ENCODE results near the gene IL7R.

IL7R gene, protein sequence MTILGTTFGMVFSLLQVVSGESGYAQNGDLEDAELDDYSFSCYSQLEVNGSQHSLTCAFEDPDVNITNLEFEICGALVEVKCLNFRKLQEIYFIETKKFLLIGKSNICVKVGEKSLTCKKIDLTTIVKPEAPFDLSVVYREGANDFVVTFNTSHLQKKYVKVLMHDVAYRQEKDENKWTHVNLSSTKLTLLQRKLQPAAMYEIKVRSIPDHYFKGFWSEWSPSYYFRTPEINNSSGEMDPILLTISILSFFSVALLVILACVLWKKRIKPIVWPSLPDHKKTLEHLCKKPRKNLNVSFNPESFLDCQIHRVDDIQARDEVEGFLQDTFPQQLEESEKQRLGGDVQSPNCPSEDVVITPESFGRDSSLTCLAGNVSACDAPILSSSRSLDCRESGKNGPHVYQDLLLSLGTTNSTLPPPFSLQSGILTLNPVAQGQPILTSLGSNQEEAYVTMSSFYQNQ

DNA sequence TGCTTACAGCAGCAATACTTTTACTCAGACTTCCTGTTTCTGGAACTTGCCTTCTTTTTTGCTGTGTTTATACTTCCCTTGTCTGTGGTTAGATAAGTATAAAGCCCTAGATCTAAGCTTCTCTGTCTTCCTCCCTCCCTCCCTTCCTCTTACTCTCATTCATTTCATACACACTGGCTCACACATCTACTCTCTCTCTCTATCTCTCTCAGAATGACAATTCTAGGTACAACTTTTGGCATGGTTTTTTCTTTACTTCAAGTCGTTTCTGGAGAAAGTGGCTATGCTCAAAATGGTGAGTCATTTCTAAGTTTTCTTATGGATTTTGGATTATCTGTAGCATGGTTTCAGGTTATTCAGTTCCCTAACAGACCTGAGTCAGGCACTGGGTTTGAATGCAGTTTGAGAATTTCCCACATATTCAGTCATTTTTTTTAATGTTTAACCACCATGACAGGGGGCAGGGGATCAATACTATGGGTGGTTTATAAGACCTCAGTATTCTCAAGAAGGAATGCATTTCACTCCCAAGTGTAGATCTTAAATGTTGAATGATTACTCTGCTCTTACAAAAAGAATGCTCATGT, at the start of gene IL7R:
IL7R (plus strand) TSS at position 127 of the 587 bp plus-strand sequence; CDS start at position 214, 87 bp downstream.
- DNase-seq: peak in 1 of 2 donors; percentile 78

DNA sequence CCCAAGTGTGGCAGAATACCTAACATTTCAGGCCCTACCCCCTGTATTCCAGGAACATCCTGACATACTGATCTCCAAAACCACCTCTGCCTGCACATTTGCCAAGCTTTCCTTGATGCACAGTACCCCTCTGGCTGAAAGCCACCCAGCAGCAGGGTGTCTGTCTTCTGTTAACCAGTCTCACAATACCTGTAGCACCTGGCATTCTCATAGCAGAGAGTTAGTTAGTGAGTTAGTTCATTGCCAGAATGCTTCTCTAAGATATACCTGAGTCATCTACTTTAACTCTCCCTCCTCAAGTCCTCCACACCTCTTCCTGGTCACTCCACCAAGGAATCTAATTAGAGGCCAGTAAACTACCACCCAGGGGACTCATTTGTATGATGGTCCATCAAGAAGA, 46.1 kb upstream of the IL7R start:
- peak; percentile 25 to 38 for DNase-seq

DNA sequence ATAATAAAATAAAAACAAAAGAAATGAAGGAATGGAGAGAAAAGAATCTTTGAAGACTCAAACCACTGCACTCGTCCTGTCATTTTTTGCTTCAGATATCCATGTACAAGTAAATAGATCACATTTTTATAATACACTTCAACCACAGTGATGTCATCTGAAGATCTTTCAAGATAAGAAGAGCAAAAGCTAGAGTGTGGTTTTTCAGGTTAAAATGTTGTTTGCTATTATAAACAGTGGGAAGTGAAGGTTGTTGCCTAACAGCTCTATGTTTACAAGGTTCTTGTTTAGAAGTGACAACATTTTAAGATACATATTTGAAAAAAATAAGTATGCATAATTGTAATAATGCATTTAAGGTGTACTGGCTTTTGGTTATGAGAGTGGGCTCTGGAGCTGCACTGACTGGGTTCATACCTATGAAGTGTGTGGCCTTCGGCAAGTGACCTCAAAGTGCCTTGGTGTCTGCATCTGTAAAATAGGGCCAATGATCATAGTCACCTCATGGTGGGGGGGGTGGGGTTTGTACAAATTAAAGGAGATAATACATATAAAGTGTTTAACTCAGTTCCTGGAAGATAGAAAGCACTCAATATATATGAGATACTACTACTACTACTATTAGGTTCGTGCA, 45.5 kb upstream of the IL7R start:
- peak; percentile 32 to 83 for DNase-seq

DNA sequence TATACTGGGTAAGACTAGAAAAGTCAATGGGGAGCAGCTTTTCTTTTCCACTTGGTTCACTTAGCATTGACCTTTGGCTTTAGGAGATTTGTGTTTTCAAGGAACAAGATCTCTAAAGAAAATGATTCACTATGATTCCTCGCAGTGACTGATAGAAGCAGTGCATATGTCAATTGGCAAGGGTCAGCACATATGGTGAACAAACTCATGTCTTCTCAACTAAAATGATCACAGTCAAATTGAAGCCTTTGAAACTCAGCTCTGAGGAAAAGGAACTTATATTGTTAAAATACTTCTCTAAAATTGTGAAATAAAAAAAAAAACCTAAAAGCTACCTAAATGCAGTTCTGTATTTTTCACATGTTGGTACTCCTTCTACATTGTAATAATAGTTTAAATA, 43.2 kb upstream of the IL7R start:
- no peak for DNase-seq

DNA sequence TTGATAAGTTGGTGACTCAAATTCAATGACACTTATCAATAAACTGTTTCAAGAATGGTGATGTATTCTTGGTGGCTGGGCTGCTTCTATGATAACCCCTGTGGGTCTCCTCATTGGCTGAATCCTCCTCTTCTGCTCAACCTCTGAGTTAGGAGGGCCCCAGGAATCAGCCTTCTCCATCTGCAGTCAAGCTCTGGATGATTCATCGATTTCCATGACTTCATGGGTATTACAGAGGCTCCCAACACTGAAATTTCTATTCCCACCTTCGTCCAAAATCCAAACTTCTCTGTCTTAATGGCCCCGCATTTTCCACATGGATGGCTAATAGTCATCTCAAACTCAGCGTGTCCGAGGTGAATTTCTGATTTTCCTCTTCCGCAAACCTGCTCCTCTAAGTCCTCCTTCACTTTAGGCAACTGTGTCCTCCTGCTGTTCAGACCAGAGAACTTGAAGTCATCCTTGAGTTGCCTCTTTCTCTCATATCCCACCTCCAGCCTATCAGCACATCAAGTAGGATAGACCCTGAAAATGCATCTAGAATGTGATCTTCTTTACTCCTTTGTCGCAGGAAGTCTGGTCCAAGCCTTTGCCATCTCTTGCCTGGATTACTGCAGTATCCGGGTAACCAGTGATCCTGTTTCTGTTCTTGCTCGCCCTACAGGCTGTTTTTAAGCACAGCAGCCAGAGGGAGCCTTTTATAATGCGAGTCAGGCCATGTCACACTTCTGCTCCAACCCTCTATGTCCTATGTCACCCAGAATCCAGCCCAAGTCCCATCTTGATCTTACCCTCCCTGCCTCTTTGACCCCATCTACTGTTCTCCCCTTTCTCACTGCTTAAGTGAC, 41.4 kb upstream of the IL7R start:
- peak; percentile 34 to 69 for DNase-seq

DNA sequence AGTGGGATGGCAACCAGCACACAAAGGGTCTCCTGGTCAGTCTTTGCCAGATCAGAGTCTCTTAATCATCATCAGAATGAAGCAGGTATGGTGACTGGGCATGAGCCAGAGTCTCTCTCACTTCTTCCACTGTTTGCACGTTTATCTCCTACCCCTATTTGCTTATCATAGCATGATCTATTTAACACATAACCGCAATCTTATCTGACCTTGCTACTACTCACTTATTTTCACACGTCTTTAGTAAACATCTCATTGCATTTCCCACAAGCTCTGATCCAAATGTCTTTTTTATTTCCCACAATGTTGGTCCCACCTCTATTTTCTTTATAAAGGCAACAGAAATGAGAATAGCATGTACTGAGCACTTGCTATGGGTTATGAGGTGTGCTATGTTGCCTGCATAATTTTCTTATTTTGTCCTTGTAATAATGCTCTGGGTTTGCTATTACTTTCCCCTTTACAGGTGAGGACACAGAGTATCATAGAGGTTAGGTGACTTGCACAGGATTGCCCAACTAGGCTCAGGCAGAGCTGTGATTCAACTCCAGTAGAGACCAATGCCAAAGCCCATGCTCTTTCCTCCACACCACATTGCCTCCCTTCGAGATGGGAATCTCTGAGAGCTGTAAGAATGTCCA, 39.7 kb upstream of the IL7R start:
- peak in 1 of 2 donors; percentile 50 for DNase-seq

DNA sequence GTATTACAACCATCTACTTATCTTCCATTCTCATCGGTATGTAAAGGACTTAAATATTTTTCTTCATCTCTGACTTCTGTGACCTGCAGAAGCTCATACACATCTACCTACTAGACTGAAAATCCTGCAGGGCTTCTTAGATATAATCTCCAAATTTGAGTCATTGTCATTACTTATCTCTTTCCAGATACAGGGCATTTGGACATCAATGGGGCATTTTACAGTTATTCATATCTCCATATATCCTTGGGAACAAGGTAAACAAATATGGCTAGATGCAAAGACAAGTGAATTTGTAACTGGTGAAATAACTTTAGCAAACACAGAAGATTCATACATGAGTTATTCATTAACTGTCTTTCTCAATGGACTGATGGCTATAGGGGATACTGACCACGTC, 37.7 kb upstream of the IL7R start:
- DNase-seq: no peak

DNA sequence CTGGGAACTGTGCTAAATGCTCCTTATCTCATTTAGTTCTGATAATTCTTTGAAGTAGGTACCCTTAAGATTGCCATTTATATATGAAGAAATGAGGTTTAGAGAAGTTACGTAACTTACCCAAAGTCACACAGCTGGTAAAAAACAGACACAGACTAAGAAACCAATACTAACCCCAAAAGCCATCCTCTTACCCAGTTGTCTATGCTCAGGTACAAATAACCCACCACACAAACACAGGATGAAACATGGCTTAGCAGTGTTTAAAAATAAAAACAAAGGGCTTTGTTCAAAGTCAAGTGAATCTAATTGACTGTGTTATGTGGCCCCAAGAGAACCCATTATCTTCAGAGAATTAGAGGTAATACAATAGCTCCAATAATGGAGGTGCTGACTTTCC, 37.0 kb upstream of the IL7R start:
- DNase-seq: no peak

DNA sequence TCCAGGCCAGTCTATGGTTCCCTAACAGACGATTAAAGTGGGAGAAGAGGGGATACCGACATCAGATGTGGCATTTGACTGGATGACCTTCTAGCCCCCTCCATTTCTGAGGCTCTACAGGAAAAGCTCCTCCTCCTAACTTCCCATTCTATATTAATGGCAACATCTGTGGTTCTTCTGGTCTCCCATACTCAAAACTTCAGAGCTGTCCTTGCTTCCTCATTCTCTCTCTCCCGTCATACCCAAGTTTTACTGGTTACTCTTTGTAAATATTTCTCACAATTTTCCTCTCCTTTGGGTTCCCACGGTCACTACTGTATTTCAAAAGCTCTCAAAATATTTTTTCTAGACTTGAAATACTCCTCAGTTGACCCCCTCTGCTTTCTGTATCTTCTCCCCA, 36.0 kb upstream of the IL7R start:
- DNase-seq: no peak

DNA sequence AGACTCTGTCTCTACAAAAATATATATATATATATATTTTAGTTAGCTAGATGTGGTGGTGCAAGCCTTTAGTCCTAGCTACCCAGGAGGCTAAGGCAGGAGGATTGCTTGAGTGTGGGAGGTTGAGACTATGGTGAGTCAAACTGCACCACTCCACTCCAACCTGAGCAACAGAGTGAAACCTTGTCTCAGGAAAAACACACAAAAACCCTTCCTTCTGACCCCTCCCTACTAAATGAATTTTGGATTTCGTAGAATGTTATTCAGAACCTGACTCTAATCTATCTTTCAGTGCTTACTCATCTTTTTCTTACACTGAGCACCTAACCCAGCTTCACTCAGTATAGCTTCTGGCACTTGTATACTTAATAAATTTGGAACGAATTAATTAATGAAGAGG, 35.2 kb upstream of the IL7R start:
- DNase-seq: no peak

DNA sequence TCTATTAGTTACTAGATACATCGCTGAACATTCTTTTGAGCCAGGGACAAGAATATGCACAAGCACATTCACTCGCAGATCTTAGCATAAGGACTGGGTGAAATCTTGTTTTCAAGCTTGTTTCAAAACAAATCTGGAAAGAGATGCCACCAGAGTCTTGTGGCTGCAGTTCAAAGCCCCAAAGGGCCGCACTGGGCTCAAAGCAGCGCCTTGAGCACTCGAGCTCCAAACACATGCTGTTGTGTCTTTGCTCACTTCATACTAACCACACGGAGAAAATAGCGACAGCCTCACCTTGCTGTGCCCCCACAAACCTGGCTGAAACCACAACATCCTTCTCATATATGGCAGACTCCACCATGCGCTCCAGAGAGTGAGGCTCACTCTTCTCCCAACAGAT, 34.2 kb upstream of the IL7R start:
- DNase-seq: peak; percentile 56 to 67

DNA sequence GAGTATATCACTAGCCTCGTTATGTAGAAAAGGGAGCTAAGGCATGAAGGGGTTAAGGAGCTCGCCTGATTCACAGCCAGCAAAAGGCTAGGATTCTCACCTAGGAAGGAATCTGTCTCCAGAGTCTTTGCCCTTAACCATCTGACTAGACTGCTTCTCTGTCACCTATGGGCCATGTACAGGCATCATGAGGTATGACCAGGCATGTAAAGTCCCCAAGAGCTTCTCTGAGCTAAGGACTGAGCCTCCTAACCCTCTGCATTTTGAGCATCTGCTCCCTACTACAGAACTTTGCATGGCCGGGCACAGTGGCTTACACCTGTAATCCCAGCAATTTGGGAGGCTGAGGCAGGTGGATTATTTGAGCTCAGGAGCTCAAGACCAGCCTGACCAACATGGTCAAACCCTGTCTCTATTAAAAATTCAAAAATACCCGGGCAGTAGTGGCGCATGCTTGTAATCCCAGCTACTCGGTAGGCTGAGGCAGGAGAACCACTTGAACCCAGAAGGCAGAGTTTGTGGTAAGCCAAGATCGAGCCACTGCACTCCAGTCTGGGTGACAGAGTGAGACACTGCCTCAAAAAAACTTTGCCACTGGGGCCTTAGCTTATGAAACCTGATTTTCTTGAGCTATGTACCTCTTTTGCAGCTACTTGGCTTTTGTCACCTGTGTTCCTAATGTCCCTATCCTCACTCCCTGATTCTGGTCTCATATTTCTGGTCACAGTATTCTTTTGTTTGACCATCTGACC, 33.2 kb upstream of the IL7R start:
- peak in 1 of 2 donors; percentile 2 for DNase-seq

DNA sequence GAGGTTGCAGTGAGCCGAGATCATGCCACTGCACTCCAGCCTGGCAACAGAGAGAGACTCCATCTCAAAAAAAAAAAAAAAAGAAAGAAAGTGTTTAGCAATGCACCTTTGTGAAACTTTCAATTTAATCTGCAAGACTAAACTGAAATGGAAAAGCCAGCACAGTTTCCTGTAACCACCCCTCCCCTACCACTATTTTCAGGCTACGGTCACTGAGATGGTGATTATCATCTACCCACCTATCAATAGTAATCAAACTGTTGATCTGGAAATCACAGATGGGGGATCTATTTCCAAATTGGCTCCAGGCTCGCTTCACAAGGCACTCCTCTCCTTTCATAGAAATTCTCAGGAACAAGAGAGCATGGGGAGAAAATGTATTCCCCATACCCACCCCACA, 30.6 kb upstream of the IL7R start:
- DNase-seq: no peak

DNA sequence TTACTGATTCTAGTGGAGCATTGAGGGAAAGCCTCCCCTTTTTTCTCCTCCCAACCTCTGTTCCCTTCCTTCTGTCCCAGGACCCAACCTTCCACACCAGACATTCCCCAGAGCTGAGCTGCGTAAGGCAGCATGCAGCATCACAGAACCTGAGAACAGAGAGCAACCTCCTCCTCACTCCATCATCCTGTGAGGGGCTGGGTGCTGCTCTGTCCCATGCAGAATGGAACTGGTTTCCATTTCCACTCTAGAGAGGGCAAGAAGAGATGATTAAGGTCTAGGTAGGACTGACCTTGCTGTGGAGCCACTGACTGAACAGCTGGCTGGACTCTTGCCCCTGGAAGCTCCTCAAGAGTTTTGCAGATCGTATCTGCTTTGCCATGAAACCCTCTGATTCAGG, 30.1 kb upstream of the IL7R start:
- no peak for DNase-seq

DNA sequence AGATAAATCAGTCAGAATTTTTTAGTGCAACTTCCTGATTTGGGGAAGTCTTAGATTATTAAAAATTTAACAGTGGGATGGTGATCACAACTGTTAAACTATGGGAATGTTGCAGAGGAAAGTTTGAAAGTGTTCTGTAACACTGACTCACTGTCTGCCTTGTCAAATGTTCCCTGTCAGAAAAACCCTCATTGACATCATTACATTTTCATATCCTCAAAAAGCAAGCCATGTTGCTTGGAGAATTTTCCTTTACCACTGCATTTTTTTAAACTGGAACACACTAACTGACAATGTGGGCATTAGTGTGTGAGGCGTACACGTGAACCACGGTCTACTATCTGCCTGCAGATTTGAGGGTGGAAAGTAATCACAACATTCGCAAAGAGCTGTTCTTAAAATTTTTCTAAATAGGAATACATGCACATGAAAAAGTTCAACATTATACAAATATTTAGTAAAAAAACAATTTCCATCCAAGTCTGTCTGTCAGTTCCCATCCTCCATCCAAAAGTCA, 28.6 kb upstream of the IL7R start:
- no peak for DNase-seq

DNA sequence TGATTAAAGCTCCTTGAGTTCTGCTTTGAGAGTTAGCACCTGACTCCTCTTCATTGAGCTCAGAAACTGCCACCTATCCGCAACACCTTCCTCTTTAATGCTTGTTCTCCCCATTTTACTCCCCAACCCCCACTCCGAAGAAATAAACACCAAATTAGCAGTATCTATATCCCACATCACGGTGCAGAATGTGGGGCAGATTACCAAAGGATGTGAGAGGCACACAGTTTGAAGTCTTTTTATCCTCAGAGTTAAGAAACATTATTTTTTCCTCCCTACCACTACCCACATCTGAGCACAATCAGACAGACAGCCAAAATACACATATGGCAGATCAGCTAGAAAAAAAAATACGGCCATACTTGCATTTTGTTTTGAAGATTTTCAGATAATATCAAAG, 26.1 kb upstream of the IL7R start:
- DNase-seq: peak; percentile 57 to 72

DNA sequence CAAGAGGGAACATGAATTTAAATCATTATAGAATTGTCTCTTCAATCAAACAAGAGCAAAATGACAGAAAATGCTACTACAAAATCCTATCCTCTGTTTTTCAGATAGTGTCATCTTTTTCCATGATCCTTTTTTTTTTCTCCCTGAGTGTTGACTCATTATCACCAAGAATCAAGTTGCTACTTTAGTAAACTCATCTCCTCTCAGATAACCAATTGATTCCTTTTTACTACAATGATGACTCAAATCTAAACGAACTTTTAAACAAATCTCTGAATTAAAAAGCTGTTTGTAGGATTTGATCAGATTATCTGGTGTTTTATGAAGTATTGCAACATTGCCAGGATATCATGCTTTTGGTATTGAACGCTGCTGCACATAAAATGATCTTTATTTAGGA, 23.9 kb upstream of the IL7R start:
- DNase-seq: no peak

DNA sequence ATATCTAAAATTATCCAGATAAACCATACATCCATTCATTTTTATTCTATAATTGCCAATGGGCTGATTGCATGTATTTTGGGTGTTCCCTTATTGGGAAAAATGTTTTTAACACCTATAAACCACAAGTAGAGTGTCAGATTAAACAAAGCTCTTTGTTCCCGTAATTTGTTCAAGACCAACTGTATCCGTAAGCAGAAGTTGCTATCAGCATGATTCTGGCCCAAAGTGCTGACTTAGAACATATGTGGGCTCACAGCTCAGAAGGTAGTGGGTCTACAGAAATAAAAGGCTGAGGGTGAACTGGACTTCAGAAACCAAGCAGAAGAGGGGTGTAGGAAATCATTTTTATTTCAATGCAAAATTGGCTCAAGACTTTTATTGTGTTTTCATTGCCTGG, 23.5 kb upstream of the IL7R start:
- no peak for DNase-seq

DNA sequence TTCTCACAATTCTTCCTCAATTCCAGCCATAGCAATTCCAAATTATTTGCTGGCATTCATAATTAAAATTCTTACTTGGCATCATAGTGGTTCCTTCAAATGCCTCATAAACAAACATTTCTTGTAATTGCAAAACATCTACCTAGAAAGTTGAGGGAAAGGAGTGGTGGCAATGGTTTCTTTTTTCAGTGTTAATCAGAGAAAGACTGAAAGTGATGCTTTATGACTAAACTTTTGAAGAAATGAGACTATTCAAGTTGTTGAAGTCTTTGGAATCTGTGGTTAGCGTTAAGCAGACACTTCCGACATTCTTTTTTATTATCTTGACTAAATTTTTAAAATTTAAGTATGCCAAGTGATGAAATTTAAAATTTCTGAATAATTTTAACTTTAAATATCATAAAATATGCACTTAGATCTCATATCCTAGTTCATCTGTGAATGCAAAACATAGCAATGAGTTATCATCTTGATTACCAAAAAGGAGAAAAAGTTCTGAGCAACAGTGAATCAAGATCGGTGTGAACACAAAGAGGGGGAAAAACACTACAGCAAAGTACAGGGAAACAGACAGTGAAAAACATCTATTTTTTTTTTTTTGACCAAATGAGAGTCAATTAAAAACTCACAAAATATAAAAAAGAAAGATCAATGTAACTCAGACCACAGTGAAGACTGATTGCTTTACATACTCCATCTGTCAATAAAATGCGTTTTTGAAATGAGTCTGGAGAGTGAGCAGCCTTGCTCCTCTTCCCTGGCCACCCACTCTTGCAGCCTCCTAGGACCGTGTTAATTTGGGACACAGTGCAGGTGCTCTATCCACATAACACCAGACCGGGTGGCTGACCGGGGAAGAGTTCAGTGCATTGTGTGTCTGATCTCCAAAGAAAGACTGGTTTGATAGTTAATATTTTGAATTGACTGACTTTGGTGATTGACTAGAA, 20.6 kb upstream of the IL7R start:
- DNase-seq: no peak

DNA sequence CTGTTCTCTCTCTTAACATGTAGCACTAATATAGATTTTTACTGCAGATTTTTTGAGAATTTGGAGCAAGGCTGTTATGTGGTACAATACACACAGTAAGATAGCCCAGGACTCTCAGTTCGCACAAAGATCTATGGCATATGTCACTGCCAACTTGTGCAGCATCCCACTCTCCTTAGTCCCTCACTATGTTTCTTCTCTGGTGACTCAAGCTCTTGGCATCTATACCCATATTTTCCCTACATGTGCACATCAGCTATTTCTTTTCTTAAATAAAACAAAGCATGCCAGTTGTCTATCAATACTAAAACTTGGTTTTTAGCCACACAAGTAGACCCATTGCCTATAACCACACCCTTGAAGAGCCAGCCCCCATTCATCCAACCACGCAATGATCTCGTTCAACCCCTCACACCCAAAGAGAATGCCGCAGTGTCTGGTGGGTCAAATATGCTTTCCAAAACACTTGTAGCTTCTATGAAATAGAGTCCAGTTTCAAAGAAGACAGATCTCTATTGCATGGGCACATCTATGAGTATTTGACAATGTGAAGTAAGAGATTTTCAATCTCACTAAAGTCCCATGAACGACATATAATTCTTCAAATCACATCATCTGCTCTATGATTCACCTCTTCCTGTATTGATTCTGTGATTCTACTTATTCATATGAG, 18.2 kb upstream of the IL7R start:
- DNase-seq: no peak

All from CD4-positive, alpha-beta T cell treated with Interleukin-1 beta for 1 hour (primary cell).